Measurements from ENCODE around the gene COL15A1.
"Not testable (repeated sequence)": the region's sequence is repeated elsewhere in the genome, so short reads cannot be mapped to it uniquely, and the experiment has no call there.

GRCh38 chr9:99010393-99010792 lies 66.7 kb downstream of the COL15A1 start:
- TF ChIP-seq CTCF (conservative IDR thresholded peaks at IDR 0.05 in 1 of 2, IDR thresholded peaks at IDR 0.05 in 1 of 2; ENCODE audit: extremely low read depth in 1 of 2, insufficient read depth in 1 of 2, low read depth in 1 of 2, low read length in 2 of 2); EZH2 (IDR thresholded peaks at IDR 0.05; ENCODE audit: borderline replicate concordance, low read length): not testable (repeated sequence)
